Endothelial cell of umbilical vein (primary cell): Measurements from ENCODE around the gene DCAF4L1. TPM values are rescaled to one million over a fixed set of nuclear protein-coding genes. Genes with fewer than 3 reads are reported as not detected.

Source experiments
- BruUV-seq: library from RNA; stranded (reverse); fragments of 400-500 nt; replicated peaks from 2 replicates; lab custom pipeline; 2021; lab: Mats Ljungman, UMichigan
- CTCF ChIA-PET: fragments of 300-600, 350-600 bp; sonication (Branson Sonifier 250); formaldehyde crosslinking; loops from one replicate; lab custom pipeline; 2021; ENCODE audit warnings: antibody characterized with exemption, inconsistent platforms; lab: Charles Lee
- POLR2A ChIA-PET: fragments of 300-600, 350-600 bp; sonication (Branson Sonifier 250); formaldehyde crosslinking; loops from one replicate; lab custom pipeline; 2021; ENCODE audit warnings: antibody characterized with exemption, inconsistent platforms; lab: Charles Lee
- DNase-seq: peaks from one replicate; pipeline ENCODE4 v3.0.0-alpha.2; 2011; ENCODE audit warnings: low read depth, low spot score
- FAIRE-seq: peaks from 2 replicates; lab custom pipeline; 2011; peaks lifted over from hg19 to GRCh38; lab: Jason Lieb, UNC
- H2AFZ ChIP-seq: 2 replicates; pipeline ENCODE4 v1.6.0; 2012; ENCODE audit warnings: low read depth, low read length, control low read depth, inconsistent platforms
- H3K27ac ChIP-seq: 2 replicates; pipeline ENCODE4 v1.5.1; 2011; ENCODE audit warnings: low read depth, mild to moderate bottlenecking, control low read depth, low read length, moderate library complexity; ENCODE audit not compliant: insufficient read depth
- H3K27me3 ChIP-seq, 2 experiments: 2 replicates each; pipeline versions ENCODE4 v1.6.0 to v1.6.1; 2011; ENCODE audit warnings: low read length in 2 of 2, mixed read lengths in 1 of 2; ENCODE audit not compliant: control insufficient read depth in 2 of 2, insufficient read depth in 2 of 2
- H3K36me3 ChIP-seq, 2 experiments: 2 replicates in 1 of 2; 3 replicates in 1 of 2; pipeline ENCODE4 v1.5.1; 2011; ENCODE audit warnings: low read length in 2 of 2, mild to moderate bottlenecking in 1 of 2, moderate library complexity in 1 of 2; ENCODE audit not compliant: control insufficient read depth in 2 of 2, insufficient read depth in 2 of 2; ENCODE audit errors: extremely low read depth in 1 of 2
- H3K4me1 ChIP-seq: 3 replicates; pipeline ENCODE4 v1.5.1; 2011; ENCODE audit warnings: mild to moderate bottlenecking, low read length; ENCODE audit not compliant: control insufficient read depth, insufficient read depth; ENCODE audit errors: extremely low read depth
- H3K4me2 ChIP-seq: 2 replicates; pipeline ENCODE4 v1.6.1; 2011; ENCODE audit warnings: low read length, control low read depth, mixed read lengths; ENCODE audit not compliant: insufficient read depth
- H3K4me3 ChIP-seq, 3 experiments: fragments of 200-600 bp in 1 of 3; sonication (generic), shearing (Covaris generic) in 1 of 3; replicated peaks in 1 of 3; 2 replicates each; pipeline ENCODE4 v1.5.1; 2011 to 2016; ENCODE audit warnings: control low read depth in 3 of 3, low read length in 3 of 3, mild to moderate bottlenecking in 2 of 3, inconsistent platforms in 1 of 3, low read depth in 1 of 3, moderate library complexity in 1 of 3; ENCODE audit not compliant: insufficient read depth in 1 of 3
- H3K79me2 ChIP-seq: 2 replicates; pipeline ENCODE4 v1.6.0; 2012; ENCODE audit warnings: low read length, inconsistent platforms; ENCODE audit not compliant: control insufficient read depth, insufficient read depth
- H3K9ac ChIP-seq: replicated peaks from 2 replicates; pipeline ENCODE3; 2011; ENCODE audit warnings: low read length, control low read depth; ENCODE audit not compliant: insufficient read depth; ENCODE audit errors: extremely low read depth
- H3K9me1 ChIP-seq: replicated peaks from 3 replicates; pipeline ENCODE4 v1.6.0; 2011; ENCODE audit warnings: mild to moderate bottlenecking, low read length; ENCODE audit not compliant: control insufficient read depth, insufficient read depth; ENCODE audit errors: extremely low read depth
- H3K9me3 ChIP-seq: replicated peaks from 2 replicates; pipeline ENCODE4 v1.5.1; 2012; ENCODE audit warnings: low read length, inconsistent platforms; ENCODE audit not compliant: control insufficient read depth, insufficient read depth
- H4K20me1 ChIP-seq: replicated peaks from 2 replicates; pipeline ENCODE3; 2011; ENCODE audit warnings: mild to moderate bottlenecking, low read length; ENCODE audit not compliant: control insufficient read depth, insufficient read depth; ENCODE audit errors: extremely low read depth
- EZH2 ChIP-seq: IDR thresholded peaks from 2 replicates; pipeline ENCODE4 v1.6.1; 2012; ENCODE audit warnings: borderline replicate concordance, low read depth, mild to moderate bottlenecking, moderate library complexity, low read length, inconsistent platforms; ENCODE audit not compliant: severe bottlenecking
- FOS ChIP-seq: IDR thresholded peaks from 2 replicates; pipeline ENCODE4 v1.6.1; 2011; ENCODE audit warnings: mild to moderate bottlenecking, low read length, moderate library complexity, borderline replicate concordance; ENCODE audit not compliant: insufficient read depth
- GATA2 ChIP-seq: IDR thresholded peaks from 2 replicates; pipeline ENCODE4 v1.7.0; 2011; ENCODE audit warnings: low read depth, mild to moderate bottlenecking, moderate library complexity, mixed read lengths, low read length; ENCODE audit not compliant: insufficient read length, insufficient read depth
- JUN ChIP-seq: IDR thresholded peaks from 2 replicates; pipeline ENCODE4 v1.6.1; 2011; ENCODE audit warnings: borderline replicate concordance, low read depth; ENCODE audit not compliant: insufficient read length, insufficient read depth
- MYC ChIP-seq: IDR thresholded peaks from one replicate; pipeline ENCODE4 v1.6.1; 2011; ENCODE audit warnings: mild to moderate bottlenecking, low read depth, low read length
- POLR2A ChIP-seq: IDR thresholded peaks from 2 replicates; pipeline ENCODE4 v1.6.1; 2012; ENCODE audit warnings: low read depth, mild to moderate bottlenecking, control low read depth, low read length
- POLR2AphosphoS5 ChIP-seq: IDR thresholded peaks from 2 replicates; pipeline ENCODE4 v1.6.1; 2012; ENCODE audit warnings: low read depth, mild to moderate bottlenecking, control low read depth, low read length, moderate library complexity; ENCODE audit not compliant: insufficient read depth
- dilution Hi-C: fragments of 300-500 bp; cut with MboI; formaldehyde crosslinking; loops from one replicate; pipeline ENCODE4 v1.15.0; 2019; ENCODE audit warnings: low sequenced_read_pairs; ENCODE audit not compliant: extremely low pct_ligation_motif_present
- intact Hi-C: fragments of 100-400 bp; cut with micrococcal nuclease; formaldehyde crosslinking; loops from one replicate; pipeline ENCODE4 v1.10.0; 2022
- polyA plus RNA-seq, 4 experiments: library from polyadenylated mRNA; depleted of rRNA in 3 of 4; stranded (reverse) in 3 of 4; unstranded in 1 of 4; fragments of >200 nt; gene quantifications; 2 replicates each; pipeline versions ENCODE4 v1.2.1 to v1.2.3, GENCODE V29; 2011 to 2012; ENCODE audit warnings: missing spikeins in 1 of 4
- total RNA-seq: library from RNA; stranded (reverse); gene quantifications from 2 replicates; pipeline ENCODE4 v1.2.3, GENCODE V29; 2021
- TF ChIP-seq, protein P1 (sequence below): IDR thresholded peaks from 2 replicates; pipeline ENCODE4 v1.6.1; 2011; ENCODE audit not compliant: insufficient read depth, insufficient read length
- TF ChIP-seq, protein P2 (sequence below), 2 donors: IDR thresholded peaks; 1 replicate in 1 of 2; 2 replicates in 1 of 2; pipeline ENCODE4 v1.5.1; 2011; ENCODE audit warnings: low read length in 2 of 2, mild to moderate bottlenecking in 2 of 2, moderate library complexity in 2 of 2, control low read depth in 1 of 2, inconsistent platforms in 1 of 2, low read depth in 1 of 2; ENCODE audit not compliant: insufficient read depth in 1 of 2; ENCODE audit errors: extremely low read depth in 1 of 2

DCAF4L1 gene
- total and polyA plus RNA-seq, 2 donors (not counting 3 experiments of a cell fraction or from before 2014, with no cell fraction given): 0.06 to 0.15 TPM

DNA sequence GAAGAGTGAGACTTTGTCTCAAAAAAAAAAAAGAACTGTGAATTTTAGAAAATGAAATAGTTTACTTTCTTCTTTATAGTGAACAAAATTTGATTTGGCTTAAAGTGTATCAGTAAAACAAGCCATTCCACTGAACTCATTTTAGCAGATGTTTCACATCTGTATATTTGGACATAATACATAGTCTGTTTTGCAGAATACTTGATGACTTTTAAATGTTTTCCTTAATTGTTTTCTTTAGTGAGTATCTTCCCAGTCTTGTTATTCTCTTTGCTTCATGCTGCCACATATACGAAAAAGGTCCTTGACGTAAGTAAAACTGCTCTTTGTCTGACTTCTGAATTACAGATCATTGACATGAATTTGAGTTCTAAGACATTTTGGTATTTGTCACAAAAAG is 38.0 kb upstream of the DCAF4L1 start:
- H3K4me3 ChIP-seq: no peak overlapping the region
- no peak overlapping the region for H3K4me2 ChIP-seq
- H3K9ac ChIP-seq: no peak overlapping the region
- no TSS peak for BruUV-seq
- H3K9me3 ChIP-seq: no peaks in the 10 kb centered on the region
- no peaks in the 10 kb centered on the region for H3K4me1 ChIP-seq
- TF ChIP-seq FOS (no peak), POLR2A (no peak), EZH2 (no peak), MYC (no peak), POLR2AphosphoS5 (no peak)
- TF ChIP-seq, protein P1, sequence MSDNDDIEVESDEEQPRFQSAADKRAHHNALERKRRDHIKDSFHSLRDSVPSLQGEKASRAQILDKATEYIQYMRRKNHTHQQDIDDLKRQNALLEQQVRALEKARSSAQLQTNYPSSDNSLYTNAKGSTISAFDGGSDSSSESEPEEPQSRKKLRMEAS: no peak
- ChIA-PET POLR2A (no interaction called here), CTCF (no interaction called here)
- H3K79me2 ChIP-seq: peaks cover 46% of the 10 kb centered on the region
- no peaks in the 10 kb centered on the region for H3K9me1 ChIP-seq
- intact Hi-C loops (no loop called here), dilution Hi-C loops (no loop called here)
- peaks cover 5% of the 10 kb centered on the region for H4K20me1 ChIP-seq
- DNase-seq (no peak), FAIRE-seq (no peak)
- H2AFZ ChIP-seq: no peak overlapping the region
- H3K36me3 ChIP-seq: peaks cover 2 to 8% of the 10 kb centered on the region in 2 experiments
- no peaks in the 10 kb centered on the region for H3K27me3 ChIP-seq
- no peak overlapping the region for H3K27ac ChIP-seq

DNA sequence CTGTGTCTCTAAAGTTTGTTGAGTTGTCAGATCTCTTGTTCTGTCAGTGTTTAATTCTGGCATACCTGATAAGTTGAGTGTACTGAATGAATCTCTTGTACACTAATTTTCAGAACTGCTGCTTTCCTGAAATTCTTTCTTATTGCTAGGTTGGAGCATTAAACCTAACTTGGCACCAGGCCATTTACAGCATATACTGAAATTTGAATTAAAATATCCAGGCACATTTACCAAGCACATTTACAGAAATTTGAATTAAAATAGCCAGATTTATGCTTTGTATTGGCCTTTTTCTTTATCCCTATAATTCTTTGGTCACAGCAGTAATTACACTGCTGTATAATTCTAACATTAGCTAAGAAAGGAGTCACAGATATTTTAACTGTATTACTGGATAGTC is 37.5 kb upstream of the DCAF4L1 start:
- no peaks in the 10 kb centered on the region for H3K9me3 ChIP-seq
- no peaks in the 10 kb centered on the region for H3K4me1 ChIP-seq
- no peak overlapping the region for H3K4me2 ChIP-seq
- no peak overlapping the region for H3K9ac ChIP-seq
- peaks cover 41% of the 10 kb centered on the region for H3K79me2 ChIP-seq
- H3K27me3 ChIP-seq: no peaks in the 10 kb centered on the region
- peaks cover 5% of the 10 kb centered on the region for H4K20me1 ChIP-seq
- ChIA-PET POLR2A (no interaction called here), CTCF (no interaction called here)
- H3K9me1 ChIP-seq: no peaks in the 10 kb centered on the region
- H2AFZ ChIP-seq: no peak overlapping the region
- peaks cover under 1 to 5% of the 10 kb centered on the region in 2 experiments for H3K36me3 ChIP-seq
- dilution Hi-C loops (no loop called here), intact Hi-C loops (no loop called here)
- no peak for FAIRE-seq
- H3K4me3 ChIP-seq: no peak overlapping the region
- DNase-seq: no peak
- no peak for TF ChIP-seq POLR2A
- no peak for TF ChIP-seq POLR2AphosphoS5
- TF ChIP-seq FOS: no peak
- TF ChIP-seq, protein P1: no peak
- TF ChIP-seq GATA2: no peak
- TF ChIP-seq EZH2: no peak
- TF ChIP-seq, protein P2, sequence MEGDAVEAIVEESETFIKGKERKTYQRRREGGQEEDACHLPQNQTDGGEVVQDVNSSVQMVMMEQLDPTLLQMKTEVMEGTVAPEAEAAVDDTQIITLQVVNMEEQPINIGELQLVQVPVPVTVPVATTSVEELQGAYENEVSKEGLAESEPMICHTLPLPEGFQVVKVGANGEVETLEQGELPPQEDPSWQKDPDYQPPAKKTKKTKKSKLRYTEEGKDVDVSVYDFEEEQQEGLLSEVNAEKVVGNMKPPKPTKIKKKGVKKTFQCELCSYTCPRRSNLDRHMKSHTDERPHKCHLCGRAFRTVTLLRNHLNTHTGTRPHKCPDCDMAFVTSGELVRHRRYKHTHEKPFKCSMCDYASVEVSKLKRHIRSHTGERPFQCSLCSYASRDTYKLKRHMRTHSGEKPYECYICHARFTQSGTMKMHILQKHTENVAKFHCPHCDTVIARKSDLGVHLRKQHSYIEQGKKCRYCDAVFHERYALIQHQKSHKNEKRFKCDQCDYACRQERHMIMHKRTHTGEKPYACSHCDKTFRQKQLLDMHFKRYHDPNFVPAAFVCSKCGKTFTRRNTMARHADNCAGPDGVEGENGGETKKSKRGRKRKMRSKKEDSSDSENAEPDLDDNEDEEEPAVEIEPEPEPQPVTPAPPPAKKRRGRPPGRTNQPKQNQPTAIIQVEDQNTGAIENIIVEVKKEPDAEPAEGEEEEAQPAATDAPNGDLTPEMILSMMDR (IDR thresholded peaks at IDR 0.05; ENCODE audit: extremely low read depth in 1 of 2, insufficient read depth in 1 of 2, low read depth in 1 of 2, low read length in 2 of 2): no peak
- TF ChIP-seq MYC: no peak
- no peak for TF ChIP-seq JUN
- BruUV-seq: no TSS peak
- H3K27ac ChIP-seq: no peak overlapping the region
